ENCODE data around the gene ABCC9.

GRCh38 chr12:21809100-21809499, 132.1 kb downstream of the ABCC9 start:
- TF ChIP-seq RFX5 (IDR thresholded peaks at IDR 0.05; ENCODE audit: low read length) (no peak), REST (IDR thresholded peaks at IDR 0.05; ENCODE audit: low read depth, low read length) (no peak), CTCF (IDR thresholded peaks at IDR 0.05) (no peak), RXRA (IDR thresholded peaks at IDR 0.05; ENCODE audit: borderline replicate concordance, low read depth) (no peak), RAD21 (IDR thresholded peaks at IDR 0.05; ENCODE audit: low read length) (no peak), JUND (IDR thresholded peaks at IDR 0.05) (no peak), FOXM1 (IDR thresholded peaks at IDR 0.05; ENCODE audit: low read depth) (no peak), RCOR1 (IDR thresholded peaks at IDR 0.05; ENCODE audit: low read length) (peak; percentile 37; the same call in 1 of the 2 replicates), MXI1 (IDR thresholded peaks at IDR 0.05; ENCODE audit: low read depth, low read length) (no peak), SIN3A (IDR thresholded peaks at IDR 0.05; ENCODE audit: borderline replicate concordance, low read depth, low read length) (no peak)
